ENCODE results near the gene CCDC30.
A peak's percentile ranks its signal among the peaks of the same experiment; 100 is the strongest.
"Not testable (repeated sequence)": the region's sequence is repeated elsewhere in the genome, so short reads cannot be mapped to it uniquely, and the experiment has no call there.

CCDC30 gene

GRCh38 chr1:42533101-42533863 lies 70.2 kb downstream of the CCDC30 start:
- no peak for FAIRE-seq

GRCh38 chr1:42541104-42541503 lies 78.0 kb downstream of the CCDC30 start:
- FAIRE-seq = no peak

DNA sequence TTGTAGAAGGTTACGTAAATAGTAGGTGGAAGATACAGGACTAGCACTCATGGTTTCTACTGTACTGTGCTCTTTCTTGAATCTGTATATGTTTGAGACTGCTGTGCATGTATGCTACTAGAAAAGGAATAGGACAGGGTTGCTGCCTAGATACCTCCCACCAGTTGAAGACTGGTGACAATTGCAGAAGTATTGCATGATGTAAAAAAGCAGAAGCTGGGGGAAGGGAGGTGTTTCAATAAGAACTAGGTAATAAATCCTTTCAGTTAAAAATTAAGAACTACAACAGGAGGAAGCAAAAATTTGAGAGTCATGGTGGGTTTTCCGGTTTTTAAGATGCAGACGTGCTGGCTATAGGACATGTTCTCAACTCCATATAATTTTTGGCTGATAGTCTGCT lies 88.1 kb downstream of the CCDC30 start:
- FAIRE-seq = no peak

DNA sequence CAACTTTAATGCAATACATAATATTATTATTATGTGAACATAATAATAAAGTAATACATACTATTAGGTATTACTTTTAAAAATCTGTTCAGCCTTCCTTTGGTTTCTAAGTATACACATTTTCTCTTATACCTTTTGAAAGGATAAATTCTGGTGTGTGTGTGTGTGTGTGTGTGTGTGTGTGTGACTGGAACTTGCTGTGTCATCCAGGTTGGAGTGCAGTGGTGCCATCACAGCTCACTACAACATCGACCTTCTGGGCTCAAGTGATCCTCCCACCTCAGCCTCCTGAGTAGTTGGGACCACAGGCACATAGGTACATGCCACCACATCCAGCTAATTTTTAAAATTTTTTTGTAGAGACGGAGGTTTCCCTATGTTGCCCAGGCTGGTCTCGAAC lies 88.5 kb downstream of the CCDC30 start:
- FAIRE-seq = no peak

- FAIRE-seq = no peak
Measured at GRCh38 chr1:42552636-42553035, 89.5 kb downstream of the CCDC30 start.

- peak; percentile 99 for FAIRE-seq
Measured at GRCh38 chr1:42557230-42557851, 94.3 kb downstream of the CCDC30 start.

DNA sequence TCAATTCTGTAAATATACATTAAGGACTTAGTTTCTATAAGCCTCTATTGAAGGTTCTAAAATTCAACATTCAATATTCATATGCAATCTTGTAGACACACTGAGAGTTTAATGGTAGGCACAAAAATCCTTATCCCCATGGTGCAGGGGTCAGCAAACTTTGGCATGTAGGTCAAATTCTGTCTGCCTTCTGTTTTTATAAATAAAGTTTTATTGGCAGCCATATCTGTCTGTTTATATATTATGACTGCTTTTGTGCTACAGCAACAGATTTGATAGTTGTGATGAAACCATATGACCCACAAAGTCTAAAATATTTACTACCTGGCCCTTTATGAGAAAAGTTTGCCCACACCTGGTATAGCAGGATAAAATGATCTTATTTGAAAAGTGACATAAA lies 104.0 kb downstream of the CCDC30 start:
- no peak for FAIRE-seq

GRCh38 chr1:42576935-42577334 lies 113.8 kb downstream of the CCDC30 start:
- FAIRE-seq = no peak

GRCh38 chr1:42586016-42586415 lies 122.9 kb downstream of the CCDC30 start:
- no peak for FAIRE-seq

DNA sequence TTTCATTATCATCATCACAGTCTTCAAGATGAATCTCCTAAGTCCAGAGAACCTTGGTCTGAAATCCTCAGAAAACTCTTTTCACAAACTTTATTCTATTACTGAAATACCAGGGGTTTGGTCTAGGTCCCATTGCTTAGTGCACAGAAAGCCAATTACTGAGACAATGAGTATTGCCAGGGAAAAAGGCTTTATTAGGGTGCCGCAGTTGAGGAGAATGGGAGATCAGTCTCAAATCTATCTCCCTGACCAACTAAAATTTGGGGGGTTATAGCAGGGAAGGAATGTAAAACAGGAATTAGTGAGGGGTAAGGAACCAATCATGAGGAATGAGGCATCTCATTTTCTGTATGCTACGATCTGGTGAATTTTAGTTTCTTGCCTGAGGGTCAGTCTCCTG lies 124.7 kb downstream of the CCDC30 start:
- FAIRE-seq = no peak

- no peak for FAIRE-seq
Measured at GRCh38 chr1:42592811-42593210, 129.7 kb downstream of the CCDC30 start.

GRCh38 chr1:42593486-42594100 lies 130.5 kb downstream of the CCDC30 start:
- FAIRE-seq = no peak

GRCh38 chr1:42601472-42601871 lies 138.4 kb downstream of the CCDC30 start:
- no peak for FAIRE-seq

DNA sequence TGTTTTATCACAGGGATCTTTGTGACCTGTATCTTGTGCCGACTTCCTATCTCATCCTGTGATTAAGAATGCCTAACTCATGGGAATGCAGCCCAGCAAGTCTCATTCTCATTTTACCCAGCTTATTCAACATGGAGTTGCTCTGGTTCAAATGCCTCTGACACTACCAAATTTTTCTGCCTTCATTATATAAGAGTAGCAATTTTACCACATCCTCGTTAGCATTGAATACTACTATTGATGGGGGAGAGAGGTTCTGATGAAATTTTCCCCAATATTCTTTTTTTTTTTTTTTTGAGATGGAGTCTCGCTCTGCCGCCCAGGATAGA lies 150.7 kb downstream of the CCDC30 start:
- no peak for FAIRE-seq

DNA sequence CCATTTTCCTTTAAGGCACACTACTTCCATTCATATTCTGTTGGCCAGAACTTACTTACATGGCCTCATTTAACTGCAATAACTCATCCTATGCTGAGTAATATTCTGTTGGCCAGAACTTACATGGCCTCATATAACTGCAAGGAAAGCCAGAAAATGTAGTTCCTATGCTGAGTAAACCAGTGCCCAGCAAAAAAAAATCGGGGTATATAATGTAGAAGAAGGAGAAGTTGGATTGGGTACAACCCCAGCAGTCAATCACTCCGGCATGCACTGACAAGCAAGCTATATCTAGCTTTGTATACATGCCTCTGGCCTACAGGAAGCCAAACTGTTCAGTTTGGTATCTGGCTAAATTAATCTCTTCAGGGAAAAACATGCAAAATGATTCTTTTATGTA lies 155.8 kb downstream of the CCDC30 start:
- no peak for FAIRE-seq

GRCh38 chr1:42620307-42620706 lies 157.2 kb downstream of the CCDC30 start:
- no peak for FAIRE-seq

GRCh38 chr1:42621180-42621579 lies 158.1 kb downstream of the CCDC30 start:
- not testable (repeated sequence) for FAIRE-seq

- not testable (repeated sequence) for FAIRE-seq
Measured at GRCh38 chr1:42627205-42627604, 164.1 kb downstream of the CCDC30 start.

- no peak for FAIRE-seq
Measured at GRCh38 chr1:42639116-42639515, 176.0 kb downstream of the CCDC30 start.

- no peak for FAIRE-seq
Measured at GRCh38 chr1:42646056-42646455, 183.0 kb downstream of the CCDC30 start.

DNA sequence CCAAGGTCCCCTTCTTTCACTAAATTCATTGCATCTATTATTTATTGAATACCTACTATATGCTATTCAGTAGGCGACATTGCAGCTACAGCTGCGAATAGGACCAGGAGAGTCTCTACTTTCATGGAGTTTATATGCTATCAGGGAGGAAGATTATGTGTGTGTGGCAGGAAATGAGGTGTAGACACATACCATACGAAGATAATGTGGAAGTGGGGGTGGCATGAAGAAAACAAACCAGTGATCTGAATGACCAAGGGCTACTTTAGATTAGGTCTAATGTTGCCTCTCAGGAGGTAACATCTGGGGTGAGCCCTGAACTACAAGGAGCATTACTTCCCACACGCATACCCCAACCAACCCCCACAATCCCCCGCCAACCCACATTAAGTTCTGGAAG lies 194.1 kb downstream of the CCDC30 start:
- FAIRE-seq = no peak

DNA sequence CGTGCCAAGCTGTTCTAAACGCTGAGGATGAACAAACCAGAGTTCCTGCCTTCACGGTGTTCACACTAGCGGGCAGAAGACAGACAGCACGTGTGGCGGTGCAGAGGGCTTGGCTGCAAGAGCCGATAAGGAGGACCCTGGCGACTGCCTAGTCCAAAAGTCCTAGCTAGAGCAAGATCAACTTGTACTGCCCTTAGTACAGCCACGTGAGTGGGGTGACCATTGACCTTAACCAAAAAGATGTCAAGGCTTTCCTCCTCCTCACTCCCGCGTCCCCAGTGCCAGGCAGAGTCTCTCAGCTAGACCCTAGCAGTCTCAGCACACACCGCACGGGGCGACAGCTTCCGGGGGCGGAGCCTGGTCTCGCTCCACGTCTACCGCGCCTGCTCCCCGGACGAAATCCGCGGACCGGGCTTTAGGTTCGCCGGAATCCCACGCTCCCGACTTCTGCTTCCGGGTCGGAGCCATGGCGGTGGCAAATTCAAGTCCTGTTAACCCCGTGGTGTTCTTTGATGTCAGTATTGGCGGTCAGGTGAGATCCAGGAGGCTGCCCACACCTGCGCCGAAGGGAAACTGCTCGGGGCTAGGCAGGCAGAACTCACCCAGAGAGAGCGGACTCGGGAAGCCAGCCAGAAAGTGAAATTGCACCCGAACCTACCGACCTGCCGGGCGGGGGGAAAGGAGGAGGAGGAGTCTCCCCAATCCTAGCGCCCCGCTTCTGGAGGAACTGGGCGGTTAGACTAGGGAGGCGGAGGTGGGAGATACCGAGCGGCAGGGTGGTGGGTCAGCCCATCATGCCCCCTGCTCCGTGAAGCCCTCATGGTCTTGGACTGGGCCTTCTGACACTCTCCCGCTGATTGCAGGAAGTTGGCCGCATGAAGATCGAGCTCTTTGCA lies 195.1 kb downstream of the CCDC30 start, which contains the start of gene PPIH:
TSS of gene PPIH (plus strand) at position 443 of the 896 bp plus-strand sequence. CDS start at position 467, 24 bp downstream.
- peak; percentile 84 for FAIRE-seq

DNA sequence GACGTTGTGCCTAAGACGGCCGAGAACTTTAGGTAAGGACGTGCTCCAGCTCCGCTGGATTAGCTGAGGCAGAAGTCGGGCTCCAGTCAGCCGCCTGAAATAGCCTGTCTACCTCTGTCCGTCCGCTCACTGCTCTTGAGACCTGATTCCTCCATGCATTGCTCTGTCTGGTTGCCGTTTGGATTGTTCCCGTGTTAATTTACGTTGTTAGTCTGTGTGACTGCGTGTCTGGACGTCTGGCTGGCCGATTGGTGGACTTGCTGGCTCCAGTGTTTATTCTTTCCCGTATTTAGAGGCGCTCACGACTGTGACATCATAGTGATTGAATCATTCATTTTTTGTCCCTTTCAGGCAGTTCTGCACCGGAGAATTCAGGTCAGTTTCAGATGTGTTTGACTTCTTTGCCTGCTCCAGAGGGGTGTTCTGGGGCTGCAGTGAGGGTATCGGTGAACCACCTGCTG lies 195.8 kb downstream of the CCDC30 start:
- no peak for FAIRE-seq
